ENCODE data around the gene MYO7A.

MYO7A gene

GRCh38 chr11:77112641-77113381 is 15.2 kb upstream of the MYO7A start:
- DNase-seq, result no peak

DNA sequence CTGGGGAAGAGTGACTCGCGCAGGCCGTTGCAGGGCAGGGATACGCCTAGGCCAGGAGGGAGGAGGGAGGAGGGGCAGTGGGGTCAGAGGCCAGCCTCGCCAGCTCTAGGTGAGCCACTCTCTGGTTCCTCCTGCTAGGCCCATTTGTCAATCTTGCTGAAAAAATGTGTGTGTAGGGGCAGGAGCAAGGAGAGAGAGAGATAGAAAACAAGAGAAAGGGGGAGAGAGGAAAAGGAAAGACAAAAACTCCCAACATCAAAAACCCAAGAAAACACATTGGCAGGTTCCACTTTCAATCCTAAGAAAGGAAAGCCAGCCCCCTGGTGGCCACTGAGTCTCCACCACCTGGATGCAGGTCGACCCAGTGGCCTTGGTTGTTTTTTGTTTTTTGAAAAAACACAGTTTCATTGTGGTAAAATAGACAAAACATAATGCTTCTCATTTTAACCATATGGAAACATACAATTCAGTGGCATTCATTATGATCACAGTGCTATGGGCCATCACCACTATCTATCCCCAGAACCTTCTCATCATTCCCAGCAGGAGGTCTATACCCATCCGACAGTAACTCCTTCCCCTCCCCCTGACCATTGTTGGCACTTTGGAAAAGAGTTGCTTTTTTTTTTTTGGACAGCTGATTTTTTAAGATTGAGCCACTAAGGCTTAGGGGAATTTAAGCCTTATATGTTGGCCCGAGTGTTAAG is 14.5 kb upstream of the MYO7A start:
- peak in 1 of 2 experiments; percentile 40 for DNase-seq

- no peak for DNase-seq
Measured at GRCh38 chr11:77114089-77114463, 14.0 kb upstream of the MYO7A start.

- DNase-seq, result no peak
Measured at GRCh38 chr11:77115181-77115611, 12.8 kb upstream of the MYO7A start.

DNA sequence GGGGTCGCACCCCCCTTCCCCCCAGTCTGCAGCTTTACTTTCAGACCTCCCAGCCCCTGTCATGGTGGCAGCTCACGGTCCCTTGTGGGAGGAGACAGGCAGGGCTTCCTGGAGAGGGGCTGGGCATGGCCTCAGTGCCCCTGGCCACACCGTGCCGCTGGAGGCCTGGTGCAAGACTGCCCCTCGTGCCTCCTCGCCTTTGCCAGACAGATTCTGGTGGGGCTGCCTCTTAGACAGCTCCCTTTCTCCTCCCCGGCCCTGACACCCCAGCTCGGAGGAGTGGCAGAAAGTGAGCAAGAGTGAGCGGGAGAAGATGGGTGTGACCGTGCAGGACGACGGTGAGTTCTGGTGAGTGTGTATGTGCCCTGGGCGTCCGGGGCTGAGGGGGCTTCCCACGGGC is 12.1 kb upstream of the MYO7A start:
- no peak for DNase-seq

GRCh38 chr11:77117492-77117891 is 10.6 kb upstream of the MYO7A start:
- DNase-seq, result no peak

DNA sequence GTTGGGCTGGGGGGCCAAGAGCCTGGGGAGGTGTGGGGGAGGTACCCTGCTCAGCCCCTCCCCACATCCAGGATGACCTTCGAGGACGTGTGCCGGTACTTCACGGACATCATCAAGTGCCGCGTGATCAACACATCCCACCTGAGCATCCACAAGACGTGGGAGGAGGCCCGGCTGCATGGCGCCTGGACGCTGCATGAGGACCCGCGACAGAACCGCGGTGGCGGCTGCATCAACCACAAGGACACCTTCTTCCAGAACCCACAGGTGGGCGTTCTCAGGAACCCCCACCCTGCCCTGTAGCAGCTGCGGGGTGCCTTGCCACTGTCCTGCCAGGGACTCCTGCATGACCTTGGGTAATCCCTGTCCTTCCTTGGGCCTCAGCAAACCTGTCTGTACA is 10.0 kb upstream of the MYO7A start:
- DNase-seq, result no peak

DNA sequence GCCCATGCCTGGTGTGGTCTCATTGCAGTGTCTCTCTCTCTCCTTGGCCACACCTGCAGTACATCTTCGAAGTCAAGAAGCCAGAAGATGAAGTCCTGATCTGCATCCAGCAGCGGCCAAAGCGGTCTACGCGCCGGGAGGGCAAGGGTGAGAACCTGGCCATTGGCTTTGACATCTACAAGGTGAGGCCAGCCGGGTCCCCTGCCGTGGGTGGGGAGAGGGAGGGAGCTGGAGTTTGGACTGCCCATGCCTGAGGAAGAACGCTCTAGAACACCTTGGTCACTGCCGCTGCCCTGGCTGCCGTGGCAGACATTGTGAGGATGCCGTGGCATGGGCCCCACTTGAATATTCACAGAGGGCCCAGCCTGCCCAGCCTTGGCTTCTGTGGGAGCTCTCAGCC is 9.1 kb upstream of the MYO7A start:
- no peak for DNase-seq

- DNase-seq, result no peak
Measured at GRCh38 chr11:77119531-77119936, 8.5 kb upstream of the MYO7A start.

- DNase-seq, result no peak
Measured at GRCh38 chr11:77120571-77120970, 7.5 kb upstream of the MYO7A start.

DNA sequence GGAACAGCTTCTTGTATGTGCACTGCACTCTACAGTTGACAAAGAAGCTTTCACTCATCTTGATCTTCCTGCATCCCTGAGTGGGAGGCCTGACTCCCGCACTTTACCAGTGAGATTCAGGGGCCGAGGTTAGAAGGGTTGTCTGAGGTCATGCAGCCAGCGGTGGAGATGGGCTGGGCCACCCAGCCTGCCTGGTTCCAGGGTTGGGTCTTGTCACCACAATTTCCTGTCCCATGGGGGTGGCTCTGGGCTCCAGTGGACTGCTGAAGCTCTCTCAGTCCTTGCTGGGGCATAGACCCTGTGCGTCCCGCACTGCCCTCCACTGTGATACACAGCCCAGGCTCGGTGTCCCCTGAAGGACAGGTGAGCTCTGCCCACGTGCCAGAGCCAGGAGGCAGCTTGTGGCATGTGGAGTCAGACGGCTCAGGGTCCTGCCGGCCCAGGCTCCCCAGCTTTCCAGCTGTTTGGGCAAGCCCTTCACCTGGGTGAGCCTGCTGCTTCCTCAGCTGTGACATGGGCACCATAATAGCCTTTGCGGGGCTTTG is 6.9 kb upstream of the MYO7A start:
- no peak for DNase-seq

DNA sequence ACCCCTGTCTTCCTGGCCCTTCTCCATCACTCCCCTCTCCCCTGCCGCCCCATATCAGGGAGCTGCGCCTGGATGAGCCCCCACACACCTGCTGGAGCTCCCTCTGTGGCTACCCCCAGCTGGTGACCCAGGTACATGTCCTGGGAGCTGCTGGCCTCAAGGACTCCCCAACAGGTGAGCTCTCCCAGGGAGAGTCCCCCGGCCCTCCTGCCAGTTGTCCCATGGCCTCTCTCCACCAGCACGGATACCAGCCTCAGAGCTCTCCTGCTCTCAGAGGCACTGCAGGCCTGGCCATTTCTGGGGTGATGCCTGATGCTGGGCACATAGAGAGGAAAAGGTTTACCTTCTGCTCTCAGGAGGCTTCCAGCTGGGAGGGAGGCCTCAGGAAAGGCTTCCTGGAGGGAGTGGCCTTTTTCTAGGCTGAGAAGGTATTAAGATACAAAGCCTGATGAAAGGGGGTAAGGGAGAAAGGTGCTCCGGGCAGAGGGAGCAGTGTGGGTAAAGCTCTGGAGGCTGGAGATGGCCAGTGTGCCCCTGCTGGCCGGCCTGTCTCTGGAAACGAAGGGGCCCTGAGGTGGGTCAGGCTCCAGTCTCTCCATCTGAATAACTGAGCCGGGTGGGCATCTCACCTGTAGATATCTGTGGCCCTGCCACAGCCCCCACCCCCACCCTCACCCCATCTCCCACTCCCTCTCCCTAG is 6.0 kb upstream of the MYO7A start:
- DNase-seq, result no peak

DNA sequence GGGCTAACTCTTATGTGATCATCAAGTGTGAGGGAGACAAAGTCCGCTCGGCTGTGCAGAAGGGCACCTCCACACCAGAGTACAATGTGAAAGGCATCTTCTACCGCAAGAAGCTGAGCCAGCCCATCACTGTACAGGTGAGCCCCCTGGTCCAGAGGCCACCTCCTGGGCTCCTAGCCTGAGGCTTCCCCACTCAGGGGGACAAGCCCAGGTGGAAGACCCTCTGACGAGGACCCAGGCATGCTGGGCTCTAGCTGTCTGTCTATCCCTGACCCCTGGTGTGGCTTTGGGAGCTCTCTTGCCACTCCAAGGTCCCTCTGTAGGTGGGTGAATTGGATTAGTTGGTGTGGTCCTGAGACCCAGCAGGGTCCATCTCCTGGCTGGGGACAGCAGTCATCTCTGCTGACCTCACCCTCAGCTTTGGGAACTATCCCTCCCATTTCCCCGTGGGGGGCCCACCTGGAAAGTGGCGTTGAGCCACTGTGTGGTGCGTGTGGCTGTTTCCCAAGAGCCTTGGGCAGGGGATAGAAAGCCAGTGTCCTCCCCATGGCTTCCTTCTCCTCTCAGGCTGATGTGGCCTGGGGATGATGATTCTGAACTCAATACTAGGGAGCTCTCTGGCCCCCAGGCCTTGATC is 5.4 kb upstream of the MYO7A start:
- no peak for DNase-seq

DNA sequence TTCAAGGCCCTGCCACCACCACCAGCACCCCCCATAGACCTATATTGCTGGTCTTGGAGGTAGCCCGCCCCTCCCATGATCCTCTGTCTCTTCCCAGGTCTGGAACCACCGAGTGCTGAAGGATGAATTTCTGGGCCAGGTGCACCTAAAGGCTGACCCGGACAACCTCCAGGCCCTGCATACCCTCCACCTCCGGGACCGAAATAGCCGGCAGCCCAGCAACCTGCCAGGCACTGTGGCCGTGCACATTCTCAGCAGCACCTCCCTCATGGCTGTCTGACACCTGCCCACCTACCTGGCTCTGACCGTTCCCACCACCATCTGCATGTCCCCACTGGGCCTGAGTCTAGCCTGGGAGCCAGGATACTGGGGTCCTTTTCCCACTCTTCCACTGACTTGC is 4.5 kb upstream of the MYO7A start:
- DNase-seq, result no peak

- no peak for DNase-seq
Measured at GRCh38 chr11:77124041-77124440, 4.0 kb upstream of the MYO7A start.

DNA sequence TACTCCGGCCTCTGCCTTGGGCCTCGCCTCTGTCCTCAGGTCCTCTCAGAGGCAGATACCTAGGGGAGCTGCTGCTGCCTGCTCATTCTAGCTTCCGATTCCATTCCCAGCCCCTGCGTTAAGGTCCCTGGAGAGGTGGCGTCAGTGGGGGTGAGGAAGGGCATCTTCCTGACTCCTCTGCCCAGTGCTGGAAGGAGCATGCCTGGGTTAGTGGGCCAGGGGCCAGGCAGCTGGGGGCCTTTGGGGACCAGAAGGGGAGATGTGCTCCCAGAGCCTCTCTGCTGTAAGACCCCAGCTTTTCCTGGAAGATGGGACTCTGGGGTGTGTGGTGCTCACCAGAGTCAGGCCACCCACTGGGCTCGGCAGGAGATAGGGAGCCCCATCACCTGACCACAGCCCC is 3.6 kb upstream of the MYO7A start:
- DNase-seq, result no peak

- no peak for DNase-seq
Measured at GRCh38 chr11:77125191-77125590, 2.9 kb upstream of the MYO7A start.

GRCh38 chr11:77125695-77126094 is 2.4 kb upstream of the MYO7A start:
- DNase-seq, result no peak

- DNase-seq, result no peak
Measured at GRCh38 chr11:77126156-77126775, 1.8 kb upstream of the MYO7A start.

DNA sequence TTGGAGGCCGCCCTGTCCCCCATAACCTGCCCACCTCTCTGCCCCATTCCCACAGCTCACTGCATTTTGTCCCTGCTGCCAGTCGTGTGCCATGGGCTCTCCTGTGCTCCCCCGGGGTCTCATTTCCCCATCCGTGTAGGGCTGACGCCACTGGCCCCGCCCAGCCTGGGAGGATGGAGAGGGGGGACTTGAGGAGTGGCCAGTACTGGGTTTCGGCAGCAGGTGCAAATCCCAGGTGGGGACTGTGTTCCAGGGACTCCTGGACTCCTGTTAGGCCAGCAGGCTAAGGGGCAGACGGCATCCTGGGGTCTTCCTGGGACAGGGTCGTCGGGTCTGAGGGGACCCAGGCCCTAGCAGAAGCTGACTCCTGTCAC is 1.2 kb upstream of the MYO7A start:
- no peak for DNase-seq

DNA sequence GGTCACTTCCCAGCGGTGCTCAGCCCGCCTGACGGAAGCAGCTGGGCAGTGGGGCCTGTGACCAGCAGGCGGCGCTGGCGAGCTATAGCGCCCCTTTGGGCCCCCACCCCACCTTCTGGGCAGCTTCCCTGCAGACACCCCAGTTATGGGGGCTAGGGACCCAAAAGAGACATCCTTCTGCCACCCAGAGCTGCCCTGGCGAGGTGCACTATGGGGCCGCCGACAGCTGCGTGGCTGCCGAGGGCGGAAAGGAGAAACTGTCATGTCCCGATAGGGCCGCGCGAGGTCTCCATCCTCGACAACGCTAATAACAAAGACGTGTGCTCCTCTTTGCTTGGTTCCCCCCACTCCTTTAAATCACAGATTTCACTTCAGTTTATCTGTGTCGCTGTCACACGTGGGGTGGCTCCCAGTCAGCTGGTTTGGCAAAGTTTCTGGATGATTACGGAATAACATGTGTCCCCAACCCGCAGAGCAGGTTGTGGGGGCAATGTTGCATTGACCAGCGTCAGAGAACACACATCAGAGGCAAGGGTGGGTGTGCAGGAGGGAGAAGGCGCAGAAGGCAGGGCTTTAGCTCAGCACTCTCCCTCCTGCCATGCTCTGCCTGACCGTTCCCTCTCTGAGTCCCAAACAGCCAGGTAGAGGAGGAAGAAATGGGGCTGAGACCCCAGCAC is 673 bp upstream of the MYO7A start:
- DNase-seq, result peak; percentile 63 to 82
